Bronchial epithelial cell (primary cell): ENCODE data around the gene LAIR2. TPM values are rescaled to one million over a fixed set of nuclear protein-coding genes. Genes with fewer than 3 reads are reported as not detected.

Source experiments
- DNase-seq: peaks from one replicate; pipeline ENCODE4 v3.0.0-alpha.2; 2010; ENCODE audit warnings: low read depth
- FAIRE-seq: peaks from 2 replicates; lab custom pipeline; 2011; peaks lifted over from hg19 to GRCh38; lab: Jason Lieb, UNC
- H3K27me3 ChIP-seq: 2 replicates; pipeline ENCODE4 v1.5.1; 2011; ENCODE audit warnings: low read length; ENCODE audit not compliant: control insufficient read depth, insufficient read depth
- H3K36me3 ChIP-seq: 2 replicates; pipeline ENCODE4 v1.5.1; 2011; ENCODE audit warnings: low read length; ENCODE audit not compliant: control insufficient read depth, insufficient read depth
- H3K4me3 ChIP-seq: 2 replicates; pipeline ENCODE4 v1.5.1; 2011; ENCODE audit warnings: mild to moderate bottlenecking, low read depth, low read length, control low read depth
- total RNA-seq: library from RNA; depleted of rRNA; stranded (reverse); fragments of >200 nt; gene quantifications from 2 replicates; pipeline ENCODE4 v1.2.1, GENCODE V29; 2014
- TF ChIP-seq, protein P1 (sequence below): IDR thresholded peaks from 2 replicates; pipeline ENCODE4 v1.5.1; 2011; ENCODE audit warnings: mild to moderate bottlenecking, moderate library complexity, low read length, control low read depth, inconsistent platforms; ENCODE audit not compliant: insufficient read depth, severe bottlenecking

Gene LAIR2
- total RNA-seq, 1 donor from 2014 or later: not detected

DNA sequence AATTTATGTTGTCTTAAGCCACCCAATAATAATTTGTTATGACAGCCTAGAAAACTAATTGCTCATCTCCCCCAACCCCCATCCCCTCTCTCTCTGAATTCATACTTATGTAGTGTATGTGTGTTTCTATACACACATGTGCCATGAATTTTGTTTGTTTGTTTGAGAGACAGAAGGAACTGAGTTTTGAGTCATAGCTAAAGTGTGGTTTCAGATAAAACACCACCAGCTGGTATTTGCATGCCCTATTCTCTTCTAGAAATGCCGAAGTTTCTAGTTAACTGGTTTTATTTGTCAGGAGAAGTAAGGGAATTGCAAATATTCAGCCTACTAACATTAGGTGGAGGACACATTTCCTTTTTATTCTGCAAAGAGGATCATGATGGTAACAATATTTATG, 53.6 kb downstream of the LAIR2 start:
- H3K27me3 ChIP-seq: no peaks in the 10 kb centered on the region
- TF ChIP-seq, protein P1, sequence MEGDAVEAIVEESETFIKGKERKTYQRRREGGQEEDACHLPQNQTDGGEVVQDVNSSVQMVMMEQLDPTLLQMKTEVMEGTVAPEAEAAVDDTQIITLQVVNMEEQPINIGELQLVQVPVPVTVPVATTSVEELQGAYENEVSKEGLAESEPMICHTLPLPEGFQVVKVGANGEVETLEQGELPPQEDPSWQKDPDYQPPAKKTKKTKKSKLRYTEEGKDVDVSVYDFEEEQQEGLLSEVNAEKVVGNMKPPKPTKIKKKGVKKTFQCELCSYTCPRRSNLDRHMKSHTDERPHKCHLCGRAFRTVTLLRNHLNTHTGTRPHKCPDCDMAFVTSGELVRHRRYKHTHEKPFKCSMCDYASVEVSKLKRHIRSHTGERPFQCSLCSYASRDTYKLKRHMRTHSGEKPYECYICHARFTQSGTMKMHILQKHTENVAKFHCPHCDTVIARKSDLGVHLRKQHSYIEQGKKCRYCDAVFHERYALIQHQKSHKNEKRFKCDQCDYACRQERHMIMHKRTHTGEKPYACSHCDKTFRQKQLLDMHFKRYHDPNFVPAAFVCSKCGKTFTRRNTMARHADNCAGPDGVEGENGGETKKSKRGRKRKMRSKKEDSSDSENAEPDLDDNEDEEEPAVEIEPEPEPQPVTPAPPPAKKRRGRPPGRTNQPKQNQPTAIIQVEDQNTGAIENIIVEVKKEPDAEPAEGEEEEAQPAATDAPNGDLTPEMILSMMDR: no peak
- FAIRE-seq (no peak), DNase-seq (no peak)
- no peaks in the 10 kb centered on the region for H3K36me3 ChIP-seq
- no peak overlapping the region for H3K4me3 ChIP-seq

DNA sequence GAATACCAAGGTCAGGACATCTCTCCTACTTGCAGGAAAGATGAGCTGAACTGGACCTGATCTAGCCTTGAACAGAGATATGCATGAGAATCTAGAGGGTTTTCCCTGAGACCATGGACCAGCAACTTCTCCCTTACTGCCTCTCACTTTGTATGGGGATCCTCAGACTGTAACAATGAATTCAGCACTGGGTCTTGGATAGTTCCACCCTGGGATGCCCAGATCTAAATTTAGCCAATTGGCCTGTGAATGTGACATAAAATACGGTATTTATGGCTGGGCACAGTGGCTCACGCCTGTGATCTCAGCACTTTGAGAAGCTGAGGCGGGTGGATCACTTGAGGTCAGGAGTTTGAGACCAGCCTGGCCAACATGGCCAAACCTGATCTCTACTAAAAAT, 55.7 kb downstream of the LAIR2 start:
- TF ChIP-seq, protein P1: no peak
- DNase-seq (no peak), FAIRE-seq (no peak)
- Histone ChIP-seq H3K4me3 (no peak overlapping the region), H3K27me3 (no peaks in the 10 kb centered on the region), H3K36me3 (no peaks in the 10 kb centered on the region)

Other genes with a start within 250 kb of the LAIR2 start
- not detected in 2 replicates for gene LILRB5, start 245.6 kb upstream of the LAIR2 start, total RNA-seq
- gene LILRB2, start 221.7 kb upstream of the LAIR2 start, total RNA-seq: not detected in 2 replicates
- gene LILRA5, start 189.7 kb upstream of the LAIR2 start, total RNA-seq: not detected in 2 replicates
- gene LILRA4, start 163.7 kb upstream of the LAIR2 start, total RNA-seq: not detected in 2 replicates
- not detected in 2 replicates for gene LAIR1, start 137.9 kb upstream of the LAIR2 start, total RNA-seq
- 0.26 TPM in 1 of 2 replicates, not detected in the other for gene TTYH1, start 87.4 kb upstream of the LAIR2 start, total RNA-seq
- gene LENG8, start 53.6 kb upstream of the LAIR2 start, total RNA-seq: 26.3 and 37.8 TPM in 2 replicates
- 6.5 and 15.0 TPM in 2 replicates for gene LENG9, start 39.1 kb upstream of the LAIR2 start, total RNA-seq
- 18.2 and 20.4 TPM in 2 replicates for gene CDC42EP5, start 29.5 kb upstream of the LAIR2 start, total RNA-seq
- not detected in 2 replicates for gene LILRA2, start 71.0 kb downstream of the LAIR2 start, total RNA-seq
- gene LILRA1, start 90.8 kb downstream of the LAIR2 start, total RNA-seq: not detected in 2 replicates
- not detected in 2 replicates for gene LILRB1, start 127.7 kb downstream of the LAIR2 start, total RNA-seq
- gene LILRB4, start 160.2 kb downstream of the LAIR2 start, total RNA-seq: not detected in 2 replicates
- not detected in 2 replicates for gene KIR3DL3, start 221.6 kb downstream of the LAIR2 start, total RNA-seq
- gene KIR2DL3, start 235.7 kb downstream of the LAIR2 start, total RNA-seq: not detected in 2 replicates